Trophoblast cell (in vitro differentiated cells and primary cell): ENCODE results near the gene FBXO44.
A peak's percentile ranks its signal among the peaks of the same experiment; 100 is the strongest.

ENCODE experiments used
- DNase-seq, 2 donors: peaks; one replicate each; pipeline ENCODE4 v3.0.0-alpha.2; 2016
- H2AFZ ChIP-seq: 2 replicates; pipeline ENCODE4 v1.6.1; 2013; ENCODE audit warnings: low read length, moderate library complexity, mild to moderate bottlenecking; ENCODE audit not compliant: insufficient read depth, poor library complexity
- H2AK5ac ChIP-seq: 2 replicates; pipeline ENCODE4 v1.6.1; 2013; ENCODE audit warnings: mild to moderate bottlenecking, low read length
- H2BK120ac ChIP-seq: 2 replicates; pipeline ENCODE4 v1.6.1; 2013; ENCODE audit warnings: low read length, mild to moderate bottlenecking, moderate library complexity; ENCODE audit not compliant: insufficient read depth, poor library complexity
- H2BK12ac ChIP-seq: 2 replicates; pipeline ENCODE4 v1.6.1; 2013; ENCODE audit warnings: mild to moderate bottlenecking, low read length, moderate library complexity
- H2BK5ac ChIP-seq: 2 replicates; pipeline ENCODE4 v1.6.1; 2013; ENCODE audit warnings: low read length, low read depth, moderate library complexity, mild to moderate bottlenecking; ENCODE audit not compliant: poor library complexity
- H3K14ac ChIP-seq: 2 replicates; pipeline ENCODE4 v1.6.1; 2013; ENCODE audit warnings: mild to moderate bottlenecking, low read length
- H3K18ac ChIP-seq: 2 replicates; pipeline ENCODE4 v1.6.1; 2013; ENCODE audit warnings: mild to moderate bottlenecking, low read length
- H3K23ac ChIP-seq: 2 replicates; pipeline ENCODE4 v1.6.1; 2013; ENCODE audit warnings: low read length
- H3K27ac ChIP-seq: 2 replicates; pipeline ENCODE4 v1.5.1; 2013; ENCODE audit warnings: low read depth, mild to moderate bottlenecking, inconsistent platforms, low read length, moderate library complexity
- H3K27me3 ChIP-seq: 2 replicates; pipeline ENCODE4 v1.6.1; 2013; ENCODE audit warnings: inconsistent platforms, mild to moderate bottlenecking, low read length, moderate library complexity; ENCODE audit not compliant: insufficient read depth
- H3K36me3 ChIP-seq, 2 experiments: 1 replicate in 1 of 2; 2 replicates in 1 of 2; pipeline ENCODE4 v1.6.1; 2013; ENCODE audit warnings: low read length in 2 of 2, mild to moderate bottlenecking in 2 of 2, moderate library complexity in 1 of 2; ENCODE audit not compliant: insufficient read depth in 2 of 2, control insufficient read depth in 1 of 2
- H3K4ac ChIP-seq: 2 replicates; pipeline ENCODE4 v1.6.1; 2013; ENCODE audit warnings: low read depth, mild to moderate bottlenecking, low read length, moderate library complexity
- H3K4me1 ChIP-seq, 2 experiments: 1 replicate in 1 of 2; 2 replicates in 1 of 2; pipeline ENCODE4 v1.6.1; 2013; ENCODE audit warnings: low read length in 2 of 2, mild to moderate bottlenecking in 2 of 2, moderate library complexity in 1 of 2; ENCODE audit not compliant: insufficient read depth in 2 of 2, control insufficient read depth in 1 of 2
- H3K4me2 ChIP-seq: 2 replicates; pipeline ENCODE4 v1.6.1; 2013; ENCODE audit warnings: inconsistent platforms, mild to moderate bottlenecking, low read length, moderate library complexity
- H3K4me3 ChIP-seq: 2 replicates; pipeline ENCODE4 v1.5.1; 2013; ENCODE audit warnings: mild to moderate bottlenecking, low read depth, low read length, inconsistent platforms
- H3K79me1 ChIP-seq: one replicate; pipeline ENCODE4 v1.6.1; 2013; ENCODE audit warnings: low read length
- H3K79me2 ChIP-seq: 2 replicates; pipeline ENCODE4 v1.6.1; 2013; ENCODE audit warnings: low read length, mild to moderate bottlenecking; ENCODE audit not compliant: control insufficient read depth, insufficient read depth, poor library complexity
- H3K9ac ChIP-seq: 2 replicates; pipeline ENCODE4 v1.6.1; 2013; ENCODE audit warnings: mild to moderate bottlenecking, low read length
- H3K9me3 ChIP-seq: 2 replicates; pipeline ENCODE4 v1.6.1; 2013; ENCODE audit warnings: low read depth, mild to moderate bottlenecking, control low read depth, inconsistent platforms, low read length; ENCODE audit not compliant: insufficient read depth
- H4K12ac ChIP-seq: 2 replicates; pipeline ENCODE4 v1.6.1; 2013; ENCODE audit warnings: low read depth, mild to moderate bottlenecking, low read length, moderate library complexity
- H4K8ac ChIP-seq: 2 replicates; pipeline ENCODE4 v1.6.1; 2013; ENCODE audit warnings: low read depth, mild to moderate bottlenecking, low read length, moderate library complexity
- H4K91ac ChIP-seq: one replicate; pipeline ENCODE4 v1.6.1; 2013; ENCODE audit warnings: low read depth, mild to moderate bottlenecking, low read length, moderate library complexity
- WGBS: extraction: QIAGEN DNeasy Blood & Tissue Kit; methylation state at CpG from one replicate; pipeline ENCODE4 v1.1.7; 2013; ENCODE audit warnings: missing lambda C conversion rate; ENCODE audit not compliant: insufficient read length, insufficient coverage; ENCODE audit errors: extremely low coverage; 5-methylcytosine and 5-hydroxymethylcytosine counted together

Gene FBXO44

DNA sequence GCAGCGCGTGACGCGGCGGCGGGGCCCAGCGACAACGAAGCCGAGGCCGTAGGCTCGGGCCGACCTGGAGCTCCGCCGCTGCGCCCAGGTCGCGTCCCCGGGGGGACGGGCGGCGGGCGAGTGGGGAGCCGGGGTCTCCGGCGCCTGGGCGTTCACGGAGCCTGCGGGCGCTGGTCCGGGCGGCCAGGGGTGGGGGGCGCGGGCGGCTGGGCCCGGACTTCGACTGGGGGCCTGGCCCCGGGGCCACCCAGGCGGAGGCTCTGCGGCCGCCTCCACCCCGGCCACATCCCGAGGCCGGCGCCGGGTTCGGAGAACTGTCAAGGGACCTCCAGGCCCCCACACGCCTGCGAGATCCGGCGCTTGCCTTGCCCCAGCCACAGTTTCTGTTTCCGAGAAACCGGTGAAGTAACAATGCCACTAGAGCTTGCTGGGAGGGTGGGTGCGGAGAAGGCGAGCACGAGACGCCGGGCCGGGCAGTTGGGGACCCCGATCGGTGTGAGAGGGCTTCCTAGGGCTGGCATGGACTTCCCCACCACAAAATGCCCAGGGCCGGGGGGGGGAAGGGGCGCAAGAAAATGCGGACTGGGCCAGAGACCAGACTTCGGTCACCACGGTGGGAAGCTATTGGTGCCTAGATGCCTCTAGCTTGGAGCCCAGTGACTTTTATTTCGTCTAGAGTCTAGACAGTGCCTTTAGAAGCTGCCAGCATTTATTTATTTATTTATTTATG, 9.8 kb downstream of the FBXO44 start:
- Histone ChIP-seq H3K18ac (peak overlapping the region; percentile 66), H2AFZ (peak overlapping the region; percentile 79), H3K9ac (no peak overlapping the region), H3K36me3 (peaks cover 2 to 11% of the 10 kb centered on the region in 2 experiments), H3K9me3 (no peaks in the 10 kb centered on the region), H3K4me1 (peaks cover 0 to 4% of the 10 kb centered on the region in 2 experiments), H3K4me2 (peak overlapping the region; percentile 64), H3K27me3 (no peaks in the 10 kb centered on the region), H3K27ac (no peak overlapping the region), H4K91ac (peak overlapping the region; percentile 50), H2BK120ac (no peak overlapping the region), H4K8ac (peak overlapping the region; percentile 26), H3K23ac (no peak overlapping the region), H3K4ac (no peak overlapping the region), H3K79me1 (peaks cover 4% of the 10 kb centered on the region), H3K4me3 (peak overlapping the region; percentile 65), H3K79me2 (no peaks in the 10 kb centered on the region), H2BK12ac (no peak overlapping the region), H2AK5ac (no peak overlapping the region), H2BK5ac (no peak overlapping the region), H3K14ac (peak overlapping the region; percentile 28), H4K12ac (peak overlapping the region; percentile 64)
- peak in 1 of 2 donors; percentile 50 for DNase-seq
- no CpG with 5 or more reads among the region's 66 CpGs for WGBS

DNA sequence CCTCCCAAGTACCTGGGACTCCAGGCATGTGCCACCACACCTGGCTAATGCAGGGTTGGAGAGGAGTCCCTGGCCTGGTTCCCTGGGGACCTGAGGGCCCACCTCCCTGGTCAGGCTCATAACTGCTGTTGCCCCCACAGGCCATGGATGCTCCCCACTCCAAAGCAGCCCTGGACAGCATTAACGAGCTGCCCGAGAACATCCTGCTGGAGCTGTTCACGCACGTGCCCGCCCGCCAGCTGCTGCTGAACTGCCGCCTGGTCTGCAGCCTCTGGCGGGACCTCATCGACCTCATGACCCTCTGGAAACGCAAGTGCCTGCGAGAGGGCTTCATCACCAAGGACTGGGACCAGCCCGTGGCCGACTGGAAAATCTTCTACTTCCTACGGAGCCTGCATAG, 13.8 kb downstream of the FBXO44 start:
- H3K9me3 ChIP-seq: no peaks in the 10 kb centered on the region
- no peak overlapping the region for H2BK120ac ChIP-seq
- no peak overlapping the region for H3K4me3 ChIP-seq
- H2BK12ac ChIP-seq: no peak overlapping the region
- H3K27ac ChIP-seq: no peak overlapping the region
- no peak overlapping the region for H3K14ac ChIP-seq
- no peaks in the 10 kb centered on the region for H3K27me3 ChIP-seq
- no peak overlapping the region for H3K4me2 ChIP-seq
- no peak overlapping the region for H3K4ac ChIP-seq
- H3K79me1 ChIP-seq: peaks cover 4% of the 10 kb centered on the region
- H3K9ac ChIP-seq: no peak overlapping the region
- no peak overlapping the region for H3K18ac ChIP-seq
- peaks cover 0 to 11% of the 10 kb centered on the region in 2 experiments for H3K4me1 ChIP-seq
- DNase-seq: no peak
- H3K23ac ChIP-seq: no peak overlapping the region
- H3K36me3 ChIP-seq: peaks cover 11 to 14% of the 10 kb centered on the region in 2 experiments
- no peak overlapping the region for H2AFZ ChIP-seq
- H4K12ac ChIP-seq: no peak overlapping the region
- no peak overlapping the region for H4K91ac ChIP-seq
- no peak overlapping the region for H2AK5ac ChIP-seq
- no peak overlapping the region for H2BK5ac ChIP-seq
- H4K8ac ChIP-seq: no peak overlapping the region
- no CpG with 5 or more reads among the region's 14 CpGs for WGBS
- no peaks in the 10 kb centered on the region for H3K79me2 ChIP-seq

DNA sequence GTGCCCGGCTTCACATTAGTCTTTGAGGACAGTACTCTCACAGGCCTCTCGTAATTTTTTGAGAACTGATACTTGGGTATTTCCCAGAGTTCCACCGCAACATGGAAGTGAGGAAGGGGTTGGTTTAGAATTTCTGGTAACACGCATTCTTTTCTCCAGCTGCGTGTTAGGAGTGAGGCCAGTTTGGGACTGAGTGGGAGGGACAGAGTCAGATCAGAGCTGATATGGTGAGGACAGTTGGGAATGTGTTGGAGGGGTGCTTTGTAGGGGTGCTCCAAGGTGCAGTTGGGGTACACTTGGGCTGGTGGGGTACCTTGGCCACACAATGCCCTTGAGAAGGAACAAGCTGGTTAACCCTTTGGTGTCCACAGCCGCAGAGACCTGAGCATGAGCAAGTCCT, 16.1 kb downstream of the FBXO44 start:
- DNase-seq: no peak
- H4K91ac ChIP-seq: no peak overlapping the region
- peak overlapping the region; percentile 27 for H3K9ac ChIP-seq
- peaks cover 28 to 30% of the 10 kb centered on the region in 2 experiments for H3K36me3 ChIP-seq
- no peak overlapping the region for H3K18ac ChIP-seq
- H3K4me3 ChIP-seq: no peak overlapping the region
- H3K27ac ChIP-seq: no peak overlapping the region
- no peak overlapping the region for H2AFZ ChIP-seq
- H3K79me2 ChIP-seq: no peaks in the 10 kb centered on the region
- no peak overlapping the region for H2BK12ac ChIP-seq
- no peak overlapping the region for H4K8ac ChIP-seq
- H3K4me2 ChIP-seq: no peak overlapping the region
- H3K27me3 ChIP-seq: no peaks in the 10 kb centered on the region
- H3K79me1 ChIP-seq: no peaks in the 10 kb centered on the region
- no peak overlapping the region for H2AK5ac ChIP-seq
- H2BK5ac ChIP-seq: no peak overlapping the region
- H4K12ac ChIP-seq: no peak overlapping the region
- WGBS: no CpG with 5 or more reads among the region's 6 CpGs
- H3K4ac ChIP-seq: no peak overlapping the region
- H3K14ac ChIP-seq: no peak overlapping the region
- no peaks in the 10 kb centered on the region for H3K9me3 ChIP-seq
- H2BK120ac ChIP-seq: no peak overlapping the region
- no peak overlapping the region for H3K23ac ChIP-seq
- peaks cover 1 to 7% of the 10 kb centered on the region in 2 experiments for H3K4me1 ChIP-seq

DNA sequence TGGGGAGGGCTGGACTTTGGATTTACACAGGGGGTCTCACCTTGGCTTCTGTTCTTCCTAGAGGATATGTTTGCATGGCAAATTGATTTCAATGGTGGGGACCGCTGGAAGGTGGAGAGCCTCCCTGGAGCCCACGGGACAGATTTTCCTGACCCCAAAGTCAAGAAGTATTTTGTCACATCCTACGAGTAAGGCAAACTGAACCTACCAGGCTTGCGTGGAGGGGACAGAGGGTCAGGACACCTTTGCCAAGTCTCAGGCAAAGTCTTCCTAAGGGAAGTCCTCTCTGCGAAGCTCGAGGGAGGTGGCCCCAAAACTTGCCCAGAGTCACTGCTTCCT, 16.5 kb downstream of the FBXO44 start:
- WGBS: no CpG with 5 or more reads among the region's 6 CpGs
- no peak overlapping the region for H3K27ac ChIP-seq

More for the DNA sequence above, 16.5 kb downstream of the FBXO44 start:
- Histone ChIP-seq H2AFZ (no peak overlapping the region), H3K23ac (no peak overlapping the region), H3K4ac (no peak overlapping the region), H3K18ac (no peak overlapping the region), H2BK120ac (no peak overlapping the region), H2BK5ac (no peak overlapping the region), H3K4me2 (no peak overlapping the region), H3K9ac (no peak overlapping the region), H3K4me3 (no peak overlapping the region), H2BK12ac (no peak overlapping the region), H3K14ac (no peak overlapping the region), H4K12ac (no peak overlapping the region), H3K27me3 (no peaks in the 10 kb centered on the region), H3K9me3 (no peaks in the 10 kb centered on the region), H3K79me2 (no peaks in the 10 kb centered on the region), H2AK5ac (no peak overlapping the region), H3K4me1 (peaks cover 5 to 10% of the 10 kb centered on the region in 2 experiments), H4K8ac (no peak overlapping the region), H3K36me3 (peaks cover 32 to 33% of the 10 kb centered on the region in 2 experiments), H4K91ac (no peak overlapping the region), H3K79me1 (no peaks in the 10 kb centered on the region)
- no peak for DNase-seq
